Measurements from ENCODE around the gene LGMN. TPM values are rescaled to one million over a fixed set of nuclear protein-coding genes. Genes with fewer than 3 reads are reported as not detected.

The LGMN gene
- polyA plus RNA-seq, 1 experiment = 112 TPM

DNA sequence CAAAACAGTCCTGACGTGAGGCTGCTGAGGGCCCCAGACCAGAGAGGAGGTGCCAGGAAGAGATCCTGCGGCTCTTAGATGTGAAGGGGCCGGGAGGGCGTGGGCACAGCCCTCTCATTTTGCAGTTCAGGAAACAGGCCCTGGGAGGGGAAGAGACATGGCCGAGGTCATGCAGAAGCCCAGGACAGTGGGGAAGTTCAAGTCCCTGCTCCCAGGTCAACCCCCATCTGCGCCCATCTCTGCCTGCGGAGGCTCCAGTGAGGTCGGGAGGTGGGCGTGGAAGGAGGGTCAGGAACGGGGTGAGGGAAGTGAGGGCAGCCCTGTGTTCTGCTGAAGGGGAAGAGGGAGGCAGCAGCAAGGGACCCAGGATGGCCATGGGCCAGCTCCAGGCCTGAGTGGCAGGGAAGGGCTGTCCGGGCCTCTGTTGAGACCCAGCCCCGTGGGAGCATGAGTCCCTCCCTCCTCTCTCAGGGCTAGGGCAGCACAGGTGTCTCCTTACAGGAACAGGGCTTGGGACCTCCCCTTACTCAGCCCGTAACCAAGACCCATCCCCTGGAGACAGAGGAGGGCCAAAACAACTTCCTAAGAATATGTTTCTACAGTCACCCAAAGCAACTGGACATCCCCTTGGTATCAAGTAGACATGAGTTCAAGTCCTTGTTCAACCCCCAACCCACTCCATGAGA is 90.8 kb downstream of the LGMN start:
- no peak for DNase-seq (ENCODE audit: low read depth)
- H3K36me3 ChIP-seq (ENCODE audit: control insufficient read depth, insufficient read depth, low read length) = peaks cover 16% of the 10 kb centered on the region
- no peaks in the 10 kb centered on the region for H3K27me3 ChIP-seq (ENCODE audit: control insufficient read depth, insufficient read depth, low read length)
- ChIA-PET CTCF (interaction anchor here (0.5 to 2.7 kb wide), 2 partner anchors 11 to 38 kb away, joined by 3 to 8 read pairs; no protein-coding TSS in a partner anchor), POLR2A (no interaction called here)
- H3K4me3 ChIP-seq (ENCODE audit: low read depth, low read length) = no peak overlapping the region
- TF ChIP-seq CTCF (IDR thresholded peaks at IDR 0.05; ENCODE audit: insufficient read depth, low read depth, low read length) = no peak

DNA sequence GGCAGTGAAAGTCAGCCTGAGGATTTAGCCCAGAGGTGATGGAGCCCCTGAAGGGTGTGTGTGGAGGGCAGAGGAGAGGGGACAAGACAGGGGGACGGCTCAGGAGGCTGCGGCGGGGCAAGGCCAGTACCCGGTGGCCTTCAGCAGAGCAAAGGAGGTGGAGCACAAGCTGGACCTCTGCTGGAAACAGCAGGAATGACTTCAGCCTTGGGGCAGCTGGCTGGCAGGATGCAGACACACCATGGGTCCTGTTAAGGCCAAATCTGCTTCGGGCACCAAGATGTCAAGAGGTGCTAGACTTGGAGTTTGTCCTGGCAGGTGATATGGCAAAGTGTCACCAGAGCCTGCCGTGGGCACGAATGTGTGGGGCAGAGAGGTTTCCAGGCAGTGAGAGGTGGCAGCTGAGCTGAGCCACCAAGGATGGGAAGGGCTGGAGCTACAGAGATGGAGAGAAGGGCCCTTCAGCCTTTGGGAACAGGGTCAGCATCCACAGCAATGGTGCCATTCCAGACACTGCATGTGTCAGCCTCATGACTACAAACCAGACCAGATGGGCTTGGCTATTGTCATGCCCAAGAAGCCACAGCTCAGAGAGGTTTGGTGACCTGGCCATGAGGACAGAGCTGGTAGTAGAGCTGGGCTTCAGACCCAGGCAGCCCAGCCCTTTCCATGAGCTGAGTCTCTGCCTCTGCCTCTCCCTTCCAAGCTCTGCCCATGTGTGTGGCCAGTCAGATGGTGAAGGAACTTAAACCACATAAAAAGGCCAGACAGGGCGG is 91.9 kb downstream of the LGMN start:
- Histone ChIP-seq H3K27me3 (ENCODE audit: control insufficient read depth, insufficient read depth, low read length) (no peaks in the 10 kb centered on the region), H3K4me3 (ENCODE audit: low read depth, low read length) (no peak overlapping the region), H3K36me3 (ENCODE audit: control insufficient read depth, insufficient read depth, low read length) (peaks cover 16% of the 10 kb centered on the region)
- CTCF ChIA-PET = interaction anchor here (0.5 to 0.9 kb wide), 5 partner anchors 9 to 549 kb away, joined by 3 to 4 read pairs (median 3); no protein-coding TSS in a partner anchor
- DNase-seq (ENCODE audit: low read depth) = no peak
- POLR2A ChIA-PET = no interaction called here
- peak; percentile 15; the same call in 1 of the 2 replicates for TF ChIP-seq CTCF (IDR thresholded peaks at IDR 0.05; ENCODE audit: insufficient read depth, low read depth, low read length)

DNA sequence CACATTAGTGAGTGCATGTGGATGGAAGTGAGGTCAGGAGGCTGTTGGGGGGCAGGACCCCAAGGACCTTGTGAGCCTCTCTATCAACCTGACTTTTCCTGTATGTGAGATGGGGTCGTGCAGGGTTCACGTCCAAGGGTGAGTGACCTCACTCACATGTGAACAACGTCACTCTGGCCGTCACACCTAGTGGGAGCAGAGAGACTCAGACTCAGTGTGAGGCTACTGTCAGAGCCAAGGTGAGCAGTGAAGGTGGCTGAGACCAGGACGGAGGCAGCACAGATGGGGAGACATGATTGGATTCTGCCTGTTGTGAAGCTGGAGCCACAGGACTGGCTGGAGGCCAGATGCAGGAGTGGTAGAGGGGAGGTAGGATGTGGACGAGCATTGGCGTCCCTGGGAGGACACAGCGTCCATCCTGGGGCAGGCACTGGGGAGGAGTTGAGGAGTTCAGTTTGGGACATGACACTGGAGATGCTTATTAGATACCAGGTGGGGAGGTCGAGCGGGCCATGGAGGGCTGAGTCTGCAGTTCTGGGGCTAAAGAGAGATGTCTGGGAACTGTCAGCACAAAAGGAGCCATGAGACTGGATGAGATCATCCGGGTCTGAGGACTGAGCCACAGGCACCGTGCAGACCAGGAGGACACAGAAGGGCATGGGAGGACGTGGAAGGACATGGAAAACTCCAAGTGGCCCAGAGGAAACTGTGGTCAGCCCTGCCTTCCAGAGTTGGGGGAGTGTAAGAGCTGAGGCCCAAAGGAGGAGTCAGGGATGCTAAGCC is 92.8 kb downstream of the LGMN start:
- TF ChIP-seq CTCF (IDR thresholded peaks at IDR 0.05; ENCODE audit: insufficient read depth, low read depth, low read length) = no peak
- ChIA-PET POLR2A (no interaction called here), CTCF (interaction anchor here (0.5 to 0.9 kb wide), 3 partner anchors 10 to 548 kb away, joined by 3 to 4 read pairs (median 3); no protein-coding TSS in a partner anchor)

GRCh38 chr14:92654239-92654901 is 94.1 kb downstream of the LGMN start:
- no peak for DNase-seq (ENCODE audit: low read depth)
- H3K27me3 ChIP-seq (ENCODE audit: control insufficient read depth, insufficient read depth, low read length) = no peaks in the 10 kb centered on the region
- peaks cover 15% of the 10 kb centered on the region for H3K36me3 ChIP-seq (ENCODE audit: control insufficient read depth, insufficient read depth, low read length)
- TF ChIP-seq CTCF (IDR thresholded peaks at IDR 0.05; ENCODE audit: insufficient read depth, low read depth, low read length) = no peak
- POLR2A ChIA-PET = no interaction called here
- CTCF ChIA-PET = interaction anchor here (0.6 kb wide), 2 partner anchors 581 to 594 kb away, joined by 3 read pairs; no protein-coding TSS in a partner anchor
- no peak overlapping the region for H3K4me3 ChIP-seq (ENCODE audit: low read depth, low read length)

More for the DNA sequence above, 92.8 kb downstream of the LGMN start:
- Histone ChIP-seq H3K36me3 (ENCODE audit: control insufficient read depth, insufficient read depth, low read length) (peaks cover 16% of the 10 kb centered on the region), H3K27me3 (ENCODE audit: control insufficient read depth, insufficient read depth, low read length) (no peaks in the 10 kb centered on the region), H3K4me3 (ENCODE audit: low read depth, low read length) (no peak overlapping the region)
- no peak for DNase-seq (ENCODE audit: low read depth)

Other genes with a start within 250 kb of the LGMN start
- 4.3 and 8.2 TPM in 2 replicates for gene RIN3, start 234.8 kb downstream of the LGMN start, polyA plus RNA-seq (2011; rRNA removed)
- gene GOLGA5, start 45.7 kb upstream of the LGMN start, polyA plus RNA-seq (2011; rRNA removed) = 29.7 and 52.2 TPM in 2 replicates
- not detected in 2 replicates for gene CHGA, start 174.5 kb upstream of the LGMN start, polyA plus RNA-seq (2011; rRNA removed)